Gastroesophageal sphincter (tissue), 4 donors: ENCODE measurements around the gene CCDC85C. TPM values are rescaled to one million over a fixed set of nuclear protein-coding genes. Genes with fewer than 3 reads are reported as not detected.
A peak's percentile ranks its signal among the peaks of the same experiment; 100 is the strongest.

Experiments
- ATAC-seq: fragments of 150-250 bp; one replicate; pipeline ENCODE4 v1.9.1; 2016; ENCODE audit warnings: mild to moderate bottlenecking, moderate library complexity
- H3K27ac ChIP-seq, 4 donors: fragments of 200-600 bp; sonication (generic) in 3 of 4; 1 replicate in 3 of 4; 2 replicates in 1 of 4; pipeline ENCODE4 v1.5.1; 2016 to 2019
- H3K27me3 ChIP-seq: fragments of 200-600 bp; sonication (generic); one replicate; pipeline ENCODE4 v1.5.1; 2019
- H3K36me3 ChIP-seq, 2 donors: fragments of 200-600 bp; sonication (generic); one replicate each; pipeline ENCODE4 v1.5.1; 2019; ENCODE audit warnings: control low read depth in 1 of 2
- H3K4me1 ChIP-seq, 3 donors: fragments of 200-600 bp; sonication (generic); 1 replicate in 2 of 3; 2 replicates in 1 of 3; pipeline ENCODE4 v1.5.1; 2016 to 2019; ENCODE audit warnings: control low read depth in 2 of 3
- H3K4me3 ChIP-seq, 2 donors: fragments of 200-600 bp; sonication (generic); one replicate each; pipeline ENCODE4 v1.5.1; 2019; ENCODE audit warnings: mild to moderate bottlenecking in 1 of 2, moderate library complexity in 1 of 2
- H3K9me3 ChIP-seq, 3 donors: fragments of 200-600 bp; sonication (generic); one replicate each; pipeline ENCODE4 v1.5.1; 2017 to 2019; ENCODE audit warnings: control low read depth in 2 of 3
- EP300 ChIP-seq: sonication (generic); formaldehyde crosslinking; IDR thresholded peaks from one replicate; pipeline ENCODE4 v1.6.1; 2017; ENCODE audit warnings: antibody characterized with exemption, mild to moderate bottlenecking
- POLR2A ChIP-seq, 2 donors: fragments of 450-650 bp; IDR thresholded peaks; one replicate each; pipeline ENCODE4 v1.6.1; 2017; ENCODE audit warnings: antibody characterized with exemption in 2 of 2, mild to moderate bottlenecking in 2 of 2, moderate library complexity in 1 of 2
- POLR2AphosphoS5 ChIP-seq: sonication (generic); formaldehyde crosslinking; IDR thresholded peaks from one replicate; pipeline ENCODE4 v1.6.1; 2017; ENCODE audit warnings: antibody characterized with exemption
- WGBS, 2 donors: methylation state at CpG; one replicate each; pipeline ENCODE4 v1.1.5; 2018; ENCODE audit warnings: low coverage in 1 of 2; 5-methylcytosine and 5-hydroxymethylcytosine counted together
- total RNA-seq, 4 donors: library from RNA; depleted of rRNA; stranded (reverse); fragments of >200 nt; gene quantifications; one replicate each; pipeline ENCODE4 v1.1.0, GENCODE V29; 2016
- TF ChIP-seq, protein P1 (sequence below), 4 experiments: fragments of 200-600 bp in 2 of 4; fragments of 450-650 bp in 2 of 4; sonication (generic) in 1 of 4; IDR thresholded peaks; one replicate each; pipeline ENCODE4 v1.5.1; 2017 to 2019; ENCODE audit warnings: antibody characterized with exemption in 4 of 4, mild to moderate bottlenecking in 2 of 4, moderate library complexity in 2 of 4

CCDC85C gene
- total RNA-seq, 4 donors from 2014 or later: 14.0 to 58.2 (median 25.0) TPM

DNA sequence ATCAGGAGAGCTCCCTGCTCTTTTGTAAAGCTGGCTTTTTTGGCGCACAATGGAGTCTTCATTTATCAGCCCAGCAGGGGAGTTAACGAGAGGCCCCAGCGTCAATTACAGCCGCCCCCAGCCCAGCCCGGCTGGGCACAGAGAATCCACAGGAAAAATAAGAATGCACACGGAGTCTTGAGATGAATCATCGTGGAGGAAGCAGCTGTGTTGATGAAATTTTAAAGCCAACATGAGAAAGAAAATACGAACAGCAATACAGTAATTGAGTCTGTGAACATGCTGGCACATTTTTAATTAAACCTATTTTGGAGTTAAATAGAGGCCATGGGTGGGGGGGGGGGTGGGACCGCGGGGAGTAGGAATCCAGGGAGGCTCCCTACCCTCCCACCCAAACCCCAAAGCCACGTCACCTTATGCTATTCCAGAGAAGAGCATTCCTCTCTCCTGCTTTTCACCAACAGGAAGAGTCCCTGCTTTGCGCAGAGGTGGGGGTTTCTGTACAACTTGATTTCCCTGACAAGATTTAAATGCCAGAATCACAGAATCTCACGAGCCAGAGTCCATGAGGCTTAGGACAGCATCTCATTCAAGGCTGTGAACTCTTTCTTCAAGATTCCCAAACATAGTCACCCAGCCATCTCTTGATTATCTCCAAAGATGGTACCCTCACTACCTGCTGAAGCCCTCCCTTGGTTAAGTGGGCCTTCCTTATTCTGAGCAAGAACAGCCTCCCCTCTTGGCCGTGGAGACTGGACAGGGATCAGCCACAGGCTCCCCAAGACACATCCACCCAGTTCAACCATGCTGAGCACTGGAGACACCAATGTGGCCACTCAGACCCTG lies 72.5 kb downstream of the CCDC85C start:
- no peaks in the 10 kb centered on the region for H3K27me3 ChIP-seq
- no peaks in the 10 kb centered on the region for H3K36me3 ChIP-seq
- H3K4me1 ChIP-seq: peaks cover 0 to 62% (median 13%) of the 10 kb centered on the region in 3 donors
- peak overlapping the region in 3 of 4 donors; percentile 32 to 69 (median 59) for H3K27ac ChIP-seq
- no peaks in the 10 kb centered on the region for H3K9me3 ChIP-seq
- no peak for ATAC-seq
- 21 to 25% methylated on average over 7 to 8 of the region's 14 CpGs for whole genome bisulfite sequencing, 2 donors
- H3K4me3 ChIP-seq: no peak overlapping the region
- TF ChIP-seq POLR2A (IDR thresholded peaks at IDR 0.05): no peak
- TF ChIP-seq, protein P1, sequence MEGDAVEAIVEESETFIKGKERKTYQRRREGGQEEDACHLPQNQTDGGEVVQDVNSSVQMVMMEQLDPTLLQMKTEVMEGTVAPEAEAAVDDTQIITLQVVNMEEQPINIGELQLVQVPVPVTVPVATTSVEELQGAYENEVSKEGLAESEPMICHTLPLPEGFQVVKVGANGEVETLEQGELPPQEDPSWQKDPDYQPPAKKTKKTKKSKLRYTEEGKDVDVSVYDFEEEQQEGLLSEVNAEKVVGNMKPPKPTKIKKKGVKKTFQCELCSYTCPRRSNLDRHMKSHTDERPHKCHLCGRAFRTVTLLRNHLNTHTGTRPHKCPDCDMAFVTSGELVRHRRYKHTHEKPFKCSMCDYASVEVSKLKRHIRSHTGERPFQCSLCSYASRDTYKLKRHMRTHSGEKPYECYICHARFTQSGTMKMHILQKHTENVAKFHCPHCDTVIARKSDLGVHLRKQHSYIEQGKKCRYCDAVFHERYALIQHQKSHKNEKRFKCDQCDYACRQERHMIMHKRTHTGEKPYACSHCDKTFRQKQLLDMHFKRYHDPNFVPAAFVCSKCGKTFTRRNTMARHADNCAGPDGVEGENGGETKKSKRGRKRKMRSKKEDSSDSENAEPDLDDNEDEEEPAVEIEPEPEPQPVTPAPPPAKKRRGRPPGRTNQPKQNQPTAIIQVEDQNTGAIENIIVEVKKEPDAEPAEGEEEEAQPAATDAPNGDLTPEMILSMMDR (IDR thresholded peaks at IDR 0.05): no peak
- TF ChIP-seq POLR2AphosphoS5: no peak
- TF ChIP-seq EP300: no peak

DNA sequence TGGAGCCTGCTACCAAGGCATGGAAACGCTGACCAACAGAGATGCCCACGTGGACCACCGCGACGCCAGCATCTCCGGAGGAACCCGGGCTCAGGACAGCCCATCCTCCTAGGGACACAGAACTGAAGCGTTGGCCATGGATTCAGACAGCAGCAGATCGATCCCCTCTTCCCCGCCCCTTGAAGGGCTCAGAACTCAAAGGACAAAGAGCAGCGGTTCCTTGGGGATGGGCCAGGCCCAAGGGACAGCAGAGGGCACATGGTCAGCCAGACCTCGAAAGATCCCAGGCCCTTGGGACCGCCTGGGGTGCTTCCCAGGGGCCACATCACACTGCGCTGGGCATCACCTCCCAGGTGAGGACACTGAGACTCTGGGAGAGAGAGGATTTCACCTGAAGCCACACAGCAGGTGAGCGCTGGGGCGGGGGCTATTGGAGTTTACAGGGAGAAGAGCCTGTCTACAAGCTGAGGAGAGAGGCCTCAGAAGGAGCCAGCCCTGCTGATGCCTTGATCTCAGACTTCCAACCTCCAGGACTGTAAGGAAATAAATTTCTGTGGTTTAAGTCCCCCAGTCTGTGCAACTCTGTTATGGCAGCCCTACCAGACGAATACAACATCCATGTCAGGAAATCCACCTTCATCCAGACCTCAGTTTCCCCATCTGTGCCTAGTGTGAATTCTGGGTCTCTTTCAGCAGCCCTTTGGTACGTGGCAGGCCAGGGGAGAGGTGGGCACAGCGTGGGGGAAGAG lies 73.4 kb downstream of the CCDC85C start:
- no peak for ATAC-seq
- Histone ChIP-seq H3K9me3 (no peaks in the 10 kb centered on the region), H3K27me3 (no peaks in the 10 kb centered on the region), H3K36me3 (no peaks in the 10 kb centered on the region), H3K4me1 (peaks cover 0 to 62% (median 14%) of the 10 kb centered on the region in 3 donors), H3K27ac (peak overlapping the region in 3 of 4 donors; percentile 32 to 69 (median 59)), H3K4me3 (no peak overlapping the region)
- TF ChIP-seq POLR2AphosphoS5 (no peak), POLR2A (IDR thresholded peaks at IDR 0.05) (no peak), EP300 (no peak)
- TF ChIP-seq, protein P1 (IDR thresholded peaks at IDR 0.05): no peak
- WGBS, 2 donors: 75 to 85% methylated on average over 3 to 8 of the region's 19 CpGs

DNA sequence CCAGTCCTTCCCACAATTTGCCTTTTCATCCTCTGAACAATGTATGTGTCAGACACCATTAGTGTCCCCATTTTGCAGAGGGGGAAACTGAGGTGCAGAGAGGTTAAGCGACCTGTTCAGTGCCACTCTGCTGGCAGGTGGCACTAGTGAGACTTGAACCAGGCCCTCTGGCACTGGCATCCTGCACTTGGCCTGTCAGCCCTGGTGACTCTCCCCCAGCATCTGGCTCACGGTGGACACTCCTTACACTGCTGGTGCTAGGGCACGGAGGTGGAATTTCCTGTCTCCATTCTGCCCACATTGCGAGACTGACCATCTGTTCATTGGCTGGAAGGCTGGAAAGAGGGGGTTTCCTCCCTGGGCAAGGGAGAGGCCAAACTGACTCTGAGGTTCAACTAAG lies 74.1 kb downstream of the CCDC85C start:
- H3K36me3 ChIP-seq: no peaks in the 10 kb centered on the region
- 67% methylated on average over 2 of the region's 4 CpGs; no CpG with 5 or more reads in 1 of the 2 donors for WGBS, 2 donors
- ATAC-seq: no peak
- no peaks in the 10 kb centered on the region for H3K9me3 ChIP-seq
- no peaks in the 10 kb centered on the region for H3K27me3 ChIP-seq
- peak overlapping the region in 1 of 4 donors; percentile 59 for H3K27ac ChIP-seq
- no peak overlapping the region for H3K4me3 ChIP-seq
- TF ChIP-seq, protein P1 (IDR thresholded peaks at IDR 0.05): no peak
- no peak for TF ChIP-seq POLR2A (IDR thresholded peaks at IDR 0.05)
- peaks cover 0 to 62% (median 14%) of the 10 kb centered on the region in 3 donors for H3K4me1 ChIP-seq

DNA sequence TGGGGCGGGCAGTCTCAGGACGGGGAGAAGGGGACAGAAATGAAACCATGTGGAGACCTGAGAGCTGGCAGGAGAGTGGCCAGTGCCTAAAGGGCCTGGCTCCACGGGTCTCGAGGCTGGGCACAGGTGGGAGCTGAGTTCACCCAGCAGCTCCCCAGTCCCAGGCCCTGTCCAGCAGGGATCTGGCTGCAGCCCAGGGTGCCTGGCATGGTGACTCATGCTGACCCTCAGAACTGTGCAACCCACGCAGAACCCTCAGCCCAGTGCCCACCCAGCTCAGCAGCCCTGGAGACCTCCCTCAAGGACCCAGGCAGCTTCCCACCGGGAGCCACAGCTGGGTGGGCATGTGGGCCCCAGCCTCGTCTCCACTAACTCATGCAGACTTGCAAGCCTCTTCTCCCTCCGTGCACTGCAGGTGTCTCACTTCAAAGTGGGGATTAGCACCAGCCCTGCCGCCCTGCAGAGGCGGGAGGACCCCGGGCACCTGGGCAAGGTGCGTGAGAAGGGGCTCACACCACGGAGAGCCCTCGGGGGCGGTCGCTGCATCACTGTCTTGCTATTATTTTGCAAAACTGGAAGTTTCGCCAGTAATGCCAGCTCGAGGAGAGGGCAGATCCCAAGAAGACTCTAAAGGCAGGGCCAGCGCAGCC lies 76.5 kb downstream of the CCDC85C start:
- Histone ChIP-seq H3K27ac (peak overlapping the region in 1 of 4 donors; percentile 7), H3K36me3 (no peaks in the 10 kb centered on the region), H3K9me3 (no peaks in the 10 kb centered on the region), H3K27me3 (no peaks in the 10 kb centered on the region), H3K4me3 (no peak overlapping the region), H3K4me1 (peaks cover 3 to 68% (median 36%) of the 10 kb centered on the region in 3 donors)
- no peak for ATAC-seq
- WGBS, 2 donors: 100% methylated on average over 2 of the region's 19 CpGs; no CpG with 5 or more reads in 1 of the 2 donors
- no peak for TF ChIP-seq POLR2AphosphoS5
- TF ChIP-seq EP300: no peak
- no peak for TF ChIP-seq POLR2A (IDR thresholded peaks at IDR 0.05)
- TF ChIP-seq, protein P1 (IDR thresholded peaks at IDR 0.05): no peak
